ENCODE data around the gene TP63. TPM values are rescaled to one million over a fixed set of nuclear protein-coding genes. Genes with fewer than 3 reads are reported as not detected.
"Not testable (repeated sequence)": the region's sequence is repeated elsewhere in the genome, so short reads cannot be mapped to it uniquely, and the experiment has no call there.

Gene TP63
- total RNA-seq: 190 TPM

DNA sequence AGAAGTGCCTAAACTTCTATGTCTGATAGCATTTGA is at the start of gene TP63:
Gene TP63, plus strand, starts transcription at position 17 of the 36 bp plus-strand sequence. CDS start 127 bp downstream, outside the sequence.
- ATAC-seq: no peak

DNA sequence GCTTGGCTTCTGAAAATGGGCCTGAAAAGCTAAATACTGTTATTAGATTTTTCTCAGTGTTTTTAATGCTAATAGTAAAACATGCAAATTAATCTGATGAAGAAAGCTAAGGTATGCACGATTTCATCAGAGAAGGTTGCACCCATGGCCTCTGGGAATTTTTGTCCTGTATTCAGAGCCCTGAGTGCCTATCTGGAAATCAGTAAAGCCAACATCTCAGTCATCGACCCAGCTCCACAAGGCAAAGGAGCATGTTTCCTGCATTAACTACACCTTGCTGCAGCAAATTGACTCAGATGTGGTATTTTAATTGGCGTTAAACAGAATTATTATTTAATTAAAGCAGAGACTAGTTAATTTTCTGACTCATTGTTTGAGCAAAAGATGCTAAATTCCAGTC is 49.0 kb upstream of the TP63 start:
- ATAC-seq: no peak

DNA sequence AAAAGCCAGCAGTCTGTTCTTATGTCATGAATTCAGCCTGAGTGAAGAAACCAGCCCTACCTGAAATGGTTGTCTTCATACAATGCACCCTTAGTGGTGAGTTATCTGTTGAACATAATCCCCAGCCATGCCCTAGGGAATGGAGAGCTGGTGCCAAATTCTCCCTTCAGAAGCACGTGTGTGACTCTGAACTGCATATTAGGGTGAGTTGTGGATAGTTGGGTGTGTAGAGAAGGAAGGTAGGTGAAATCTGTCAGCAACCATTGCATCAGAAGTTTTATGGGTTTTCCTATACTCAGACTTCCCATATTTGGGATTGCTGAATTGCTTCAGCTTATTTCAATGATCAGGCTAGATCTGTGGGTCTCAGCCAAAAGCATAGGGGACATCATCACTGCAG is 46.5 kb upstream of the TP63 start:
- ATAC-seq: peak; percentile 98

DNA sequence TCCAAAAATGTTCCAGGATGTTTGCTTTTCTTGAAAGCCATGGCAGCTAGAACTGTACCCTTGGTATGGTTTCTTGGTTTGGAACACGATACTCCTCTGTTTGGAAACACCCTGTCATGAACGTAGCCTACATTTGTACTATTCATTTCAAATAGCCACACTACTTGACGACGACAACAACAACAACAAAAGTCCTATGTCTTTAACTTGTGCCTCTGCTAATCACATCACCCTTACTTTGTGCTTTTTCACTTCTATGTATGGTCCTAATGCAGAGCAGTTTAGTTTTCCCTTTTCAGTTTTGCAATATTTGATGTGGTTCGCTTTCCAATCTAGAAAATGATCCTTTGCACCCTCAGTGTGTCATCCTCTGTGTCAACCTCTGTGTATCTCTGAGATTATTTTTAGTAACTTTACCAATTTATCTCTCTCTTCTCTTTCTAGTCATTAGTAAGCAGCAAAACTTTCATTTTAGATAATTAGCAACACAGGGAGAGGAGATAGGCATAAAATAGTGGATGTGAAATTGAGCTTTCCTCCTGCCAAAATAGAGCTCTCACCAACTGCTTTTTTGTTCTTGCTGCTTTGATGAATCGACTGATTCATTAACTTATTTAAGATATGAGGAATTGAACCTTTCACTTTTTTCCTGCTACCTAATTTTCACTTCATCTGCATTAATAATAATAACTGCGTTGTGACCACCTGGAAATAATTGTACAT is 44.1 kb upstream of the TP63 start:
- ATAC-seq: no peak

DNA sequence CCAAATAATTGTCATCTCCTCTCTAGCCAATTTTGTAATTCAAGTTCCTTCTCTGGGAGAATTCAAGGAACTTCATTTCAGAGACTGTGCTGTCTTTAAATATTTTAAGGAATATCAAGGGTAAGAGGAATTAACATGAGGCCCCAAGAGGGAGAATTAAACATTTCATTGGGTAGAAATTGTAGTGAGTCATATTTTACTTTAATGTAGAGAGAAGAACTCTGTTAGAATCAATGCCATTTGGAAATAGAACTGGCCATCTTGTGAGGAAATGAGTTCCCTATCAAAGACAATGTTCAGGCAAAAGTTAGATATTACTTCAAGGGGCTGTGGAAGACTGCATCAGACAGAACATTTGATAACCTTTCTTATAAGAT is 43.5 kb upstream of the TP63 start:
- ATAC-seq: no peak

DNA sequence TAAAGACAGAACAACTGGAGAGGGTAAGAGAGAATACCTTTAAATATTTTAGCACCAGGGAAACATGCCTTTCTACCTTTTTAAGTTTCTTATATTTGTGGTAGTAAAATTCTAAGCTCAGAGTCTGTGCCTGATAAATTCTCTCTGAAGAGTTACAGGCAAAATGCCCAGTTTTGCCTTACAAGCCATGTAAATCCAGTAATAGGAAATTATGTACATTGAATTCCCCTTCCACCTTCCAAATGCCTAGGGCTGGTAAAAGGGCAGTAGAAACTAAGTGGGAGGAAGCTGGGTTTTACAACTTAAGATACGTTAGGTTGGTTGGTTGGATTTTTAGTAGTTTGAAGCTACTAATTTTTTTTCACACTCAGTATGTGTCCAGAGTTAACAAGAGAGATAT is 43.1 kb upstream of the TP63 start:
- no peak for ATAC-seq

DNA sequence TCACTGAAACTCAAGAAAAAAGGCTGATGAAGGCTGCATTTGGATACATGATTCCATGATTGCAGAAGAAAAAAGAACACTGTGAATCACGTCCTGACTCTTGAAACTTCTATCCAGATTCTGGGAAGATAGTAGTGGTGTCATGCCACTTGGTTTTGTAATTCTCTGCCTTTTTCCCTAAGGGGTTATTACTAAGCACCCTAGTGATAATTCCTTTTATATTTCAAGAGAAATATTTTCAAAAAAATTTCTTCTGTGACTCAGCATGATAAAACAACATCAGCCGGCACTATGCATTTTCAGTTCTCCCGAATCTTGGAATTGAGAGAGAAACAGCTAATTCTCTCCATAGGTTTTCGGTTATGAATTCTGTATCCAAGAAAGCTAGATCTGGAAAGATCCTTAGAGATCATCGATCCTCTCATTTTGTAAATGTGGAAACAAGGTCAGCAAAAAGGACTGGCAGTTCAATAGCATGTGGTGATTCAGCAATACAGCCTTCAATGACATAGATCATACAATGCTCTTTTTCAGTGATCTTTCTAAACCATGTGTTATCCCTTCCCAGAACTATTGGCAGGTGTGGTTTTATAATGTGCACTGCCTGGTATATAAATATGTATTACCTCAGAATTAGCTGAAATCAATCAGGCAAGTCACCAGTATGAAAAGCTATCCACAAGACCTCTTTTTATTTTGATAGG is 42.6 kb upstream of the TP63 start:
- ATAC-seq: peak; percentile 40

DNA sequence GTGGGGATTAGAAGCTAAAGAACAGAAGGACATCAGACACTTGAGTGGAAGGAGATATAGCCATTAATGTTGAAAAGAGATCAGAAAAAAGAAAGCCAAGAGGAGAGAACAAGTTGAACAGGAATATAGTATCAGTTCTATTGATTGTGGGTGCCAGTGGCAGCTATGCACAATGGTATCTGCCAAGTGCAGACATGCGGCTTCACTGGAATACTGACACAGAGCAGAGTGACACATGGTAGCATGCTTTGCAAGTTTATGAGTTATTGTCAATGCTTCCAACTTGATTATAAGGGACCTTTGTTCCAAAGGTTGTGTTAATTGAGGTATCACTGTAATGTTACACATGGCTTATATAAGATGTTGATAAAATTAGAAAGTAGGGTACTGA is 42.0 kb upstream of the TP63 start:
- peak; percentile 63 for ATAC-seq

DNA sequence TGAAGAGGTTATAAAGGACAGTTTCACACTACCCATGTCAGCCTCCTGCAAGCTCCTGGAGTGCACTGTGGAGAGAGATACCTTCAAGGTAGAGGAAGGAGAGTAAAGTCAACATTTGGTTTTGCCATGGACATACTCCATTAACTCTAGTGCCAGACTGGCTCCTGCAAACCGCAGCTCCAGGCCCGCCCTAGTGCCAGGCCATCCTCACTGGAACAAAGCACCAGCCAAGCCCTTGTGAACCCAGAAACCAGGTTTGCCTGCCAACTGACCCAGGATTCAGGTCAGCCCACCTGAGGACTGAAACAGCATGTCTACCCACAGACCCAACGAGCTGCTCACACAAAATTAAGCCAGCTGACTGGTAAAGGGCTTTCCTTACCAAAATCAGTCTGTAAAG is 41.0 kb upstream of the TP63 start:
- ATAC-seq: no peak

DNA sequence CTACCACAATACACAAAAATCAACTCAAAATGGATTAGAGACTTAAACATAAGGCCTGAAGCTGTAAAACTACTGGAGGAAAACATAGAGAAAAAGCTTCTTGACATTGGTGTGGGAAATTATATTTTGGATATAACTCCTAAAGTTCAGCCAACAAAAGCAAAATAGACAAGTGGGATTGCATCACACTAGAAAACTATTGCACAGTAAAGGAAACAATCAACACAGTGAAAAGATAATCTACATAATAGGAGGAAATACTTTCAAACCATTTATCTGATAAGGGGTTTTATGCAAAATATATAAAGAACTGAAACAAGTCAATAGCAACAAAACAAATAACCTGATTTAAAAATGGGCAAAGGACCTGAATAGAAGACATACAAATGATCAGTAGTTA is 37.6 kb upstream of the TP63 start:
- no peak for ATAC-seq

DNA sequence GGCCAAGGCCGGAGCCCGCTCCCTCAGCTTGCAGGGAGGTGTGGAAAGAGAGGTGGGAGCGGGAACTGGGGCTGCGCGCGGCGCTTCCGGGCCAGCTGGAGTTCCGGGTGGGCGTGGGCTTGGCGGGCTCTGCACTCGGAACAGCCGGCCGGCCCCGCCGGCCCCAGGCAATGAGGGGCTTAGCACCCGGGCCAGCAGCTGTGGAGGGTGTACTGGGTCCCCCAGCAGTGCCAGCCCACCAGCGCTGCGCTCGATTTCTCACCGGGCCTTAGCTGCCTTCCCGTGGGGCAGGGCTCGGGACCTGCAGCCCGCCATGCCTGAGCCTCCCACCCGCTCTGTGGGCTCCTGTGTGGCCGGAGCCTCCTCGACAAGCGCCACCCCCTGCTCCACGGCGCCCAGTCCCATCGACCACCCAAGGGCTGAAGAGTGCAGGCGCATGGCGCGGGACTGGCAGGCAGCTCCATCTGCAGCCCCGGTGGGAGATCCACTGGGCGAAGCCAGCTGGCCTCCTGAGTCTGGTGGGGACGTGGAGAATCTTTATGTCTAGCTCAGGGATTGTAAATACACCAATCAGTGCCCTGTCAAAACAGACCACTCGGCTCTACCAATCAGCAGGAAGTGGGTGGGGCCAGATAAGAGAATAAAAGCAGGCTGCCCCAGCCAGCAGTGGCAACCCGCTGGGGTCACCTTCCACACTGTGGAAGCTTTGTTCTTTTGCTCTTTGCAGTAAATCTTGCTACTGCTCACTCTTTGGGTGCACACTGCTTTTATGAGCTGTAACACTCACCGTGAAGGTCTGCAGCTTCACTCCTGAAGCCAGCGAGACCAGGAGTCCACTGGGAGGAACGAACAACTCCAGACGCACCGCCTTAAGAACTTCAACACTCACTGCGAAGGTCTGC is 34.9 kb upstream of the TP63 start:
- not testable (repeated sequence) for ATAC-seq

DNA sequence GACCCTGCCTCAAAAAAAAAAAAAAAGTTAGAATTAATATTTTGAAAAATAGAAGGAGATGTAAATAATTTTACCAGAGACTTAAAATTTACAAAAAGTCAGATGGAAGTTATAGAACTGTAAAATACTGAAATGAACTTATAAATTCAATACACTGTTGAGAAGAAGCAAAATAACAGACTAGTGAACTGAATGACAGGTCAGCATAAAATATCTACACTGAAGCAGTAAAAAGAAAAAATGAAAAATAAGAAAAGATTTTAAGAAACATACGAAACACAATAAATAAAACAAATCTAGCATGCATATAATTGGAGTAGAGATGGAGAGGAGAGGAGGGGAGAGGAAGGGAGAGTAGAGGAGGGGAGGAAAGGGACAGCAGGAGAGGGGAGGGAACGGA is 33.3 kb upstream of the TP63 start:
- no peak for ATAC-seq

DNA sequence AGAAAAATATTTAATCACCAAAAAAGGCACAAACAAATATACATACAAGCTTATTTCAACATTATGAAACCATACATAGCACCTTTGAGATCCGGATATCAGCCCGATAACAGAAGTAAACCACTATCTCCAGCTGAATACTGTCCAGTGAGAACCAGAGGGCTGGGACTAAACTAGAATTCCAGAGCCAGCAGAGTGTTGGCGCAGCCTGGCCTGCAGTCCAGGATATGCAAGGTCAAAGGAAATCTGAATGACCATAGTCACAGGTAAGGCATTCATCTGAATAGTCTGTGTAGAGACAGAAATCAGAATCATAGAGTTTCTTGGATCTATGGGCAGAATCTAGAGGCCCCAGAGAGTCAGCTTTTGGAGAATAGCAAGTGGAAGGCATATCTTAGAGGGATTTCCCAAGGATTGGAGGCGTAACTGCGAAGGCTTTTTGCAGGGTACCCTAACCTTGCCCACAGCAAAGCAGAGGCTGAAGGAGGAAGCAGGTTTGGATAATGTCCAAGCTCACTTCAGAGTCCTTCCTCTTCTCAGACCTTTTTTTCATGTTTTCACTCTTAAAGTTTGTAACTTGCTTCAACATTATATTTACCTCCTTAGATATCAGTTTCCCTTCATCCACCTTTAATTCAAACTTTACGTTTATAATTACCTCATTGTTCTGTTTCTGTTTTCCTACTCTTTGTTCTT is 32.5 kb upstream of the TP63 start:
- no peak for ATAC-seq

DNA sequence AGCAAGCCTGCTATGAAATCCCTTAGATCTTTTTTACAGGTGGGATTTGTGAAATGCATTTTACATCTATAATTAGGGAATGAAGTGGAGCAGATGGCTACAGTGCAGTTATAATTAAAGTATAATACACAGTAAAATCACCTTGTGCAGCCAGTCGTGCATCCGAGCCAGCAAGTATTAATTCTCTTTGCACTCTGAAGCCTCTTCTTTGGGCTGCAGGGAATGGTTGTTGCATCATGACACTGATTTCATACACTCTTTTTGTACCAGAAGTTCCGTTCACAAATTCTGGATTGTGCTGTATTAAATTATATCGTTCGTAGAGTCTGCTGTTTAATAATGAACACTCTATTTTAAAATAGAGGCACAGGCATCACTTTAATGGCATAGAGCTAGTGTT is 28.7 kb upstream of the TP63 start:
- no peak for ATAC-seq

DNA sequence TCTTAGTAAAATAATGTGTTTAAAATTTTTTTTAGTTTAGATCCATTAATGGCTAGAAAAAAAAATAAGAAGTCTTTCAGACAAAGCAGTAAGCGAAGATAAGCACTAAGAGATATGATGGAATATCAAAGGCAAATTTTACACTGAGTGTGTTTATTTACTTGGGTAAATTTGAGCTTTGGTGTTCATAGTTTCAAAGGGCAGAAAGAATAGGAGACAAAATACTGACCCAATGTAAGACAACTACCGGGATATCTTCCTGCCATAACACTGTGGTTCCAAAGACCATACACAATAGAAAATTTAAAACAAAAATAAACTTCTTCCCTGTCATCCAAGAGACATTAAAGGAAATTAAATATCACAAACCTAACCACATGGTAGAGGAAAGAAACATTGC is 25.5 kb upstream of the TP63 start:
- ATAC-seq: no peak

DNA sequence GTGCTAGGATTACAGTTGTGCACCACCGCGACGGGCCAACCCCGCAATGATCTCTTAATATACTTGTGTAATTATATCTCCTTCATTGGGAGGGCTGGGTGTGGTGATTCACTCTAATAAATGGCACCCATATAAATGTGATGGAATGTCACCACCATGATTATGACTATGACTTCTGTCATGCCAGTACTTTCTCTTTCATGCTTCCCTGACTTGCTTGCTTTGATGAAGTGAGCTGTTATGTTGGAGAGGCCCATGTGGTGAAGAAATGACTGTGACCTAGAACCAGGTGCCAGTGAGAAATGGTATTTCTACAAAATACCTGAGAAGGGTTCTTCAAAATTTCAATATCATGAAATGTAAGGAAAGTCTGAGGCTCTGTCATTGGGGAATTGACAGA is 24.4 kb upstream of the TP63 start:
- ATAC-seq: peak; percentile 36

DNA sequence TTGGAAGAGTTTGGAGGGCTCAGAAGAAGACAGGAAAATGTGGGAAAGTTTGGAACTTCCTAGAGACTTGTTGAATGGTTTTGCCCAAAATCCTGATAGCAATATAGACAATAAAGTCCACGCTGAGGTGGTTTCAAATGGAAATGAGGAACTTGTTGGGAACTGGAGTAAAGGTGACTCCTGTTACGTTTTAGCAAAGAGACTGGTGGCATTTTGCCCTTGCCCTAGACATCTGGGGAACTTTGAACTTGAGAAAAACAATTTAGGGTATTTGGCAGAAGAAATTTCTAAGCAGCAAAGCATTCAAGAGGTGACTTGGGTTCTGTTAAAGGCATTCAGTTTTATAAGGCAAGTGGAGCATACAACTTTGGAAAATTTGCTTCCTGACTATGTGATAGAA is 18.5 kb upstream of the TP63 start:
- ATAC-seq: not testable (repeated sequence)

DNA sequence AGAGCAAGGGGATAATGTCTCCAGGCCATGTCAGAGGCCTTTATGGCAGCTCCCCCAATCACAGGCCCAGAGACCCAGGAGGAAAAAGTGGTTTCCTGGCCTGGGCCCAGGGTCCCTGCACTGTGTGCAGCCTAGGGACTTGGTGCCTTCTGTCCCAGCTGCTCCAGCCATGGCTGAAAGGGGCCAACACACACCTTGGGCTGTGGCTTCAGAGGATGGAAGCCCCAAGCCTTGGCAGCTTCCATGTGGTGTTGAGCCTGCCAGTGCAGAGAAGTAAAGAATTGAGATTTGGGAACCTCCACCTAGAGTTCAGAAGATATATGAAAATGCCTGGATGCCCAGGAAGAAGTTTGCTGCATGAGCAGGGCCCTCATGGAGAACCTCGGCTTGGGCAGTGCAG is 18.1 kb upstream of the TP63 start:
- no peak for ATAC-seq

DNA sequence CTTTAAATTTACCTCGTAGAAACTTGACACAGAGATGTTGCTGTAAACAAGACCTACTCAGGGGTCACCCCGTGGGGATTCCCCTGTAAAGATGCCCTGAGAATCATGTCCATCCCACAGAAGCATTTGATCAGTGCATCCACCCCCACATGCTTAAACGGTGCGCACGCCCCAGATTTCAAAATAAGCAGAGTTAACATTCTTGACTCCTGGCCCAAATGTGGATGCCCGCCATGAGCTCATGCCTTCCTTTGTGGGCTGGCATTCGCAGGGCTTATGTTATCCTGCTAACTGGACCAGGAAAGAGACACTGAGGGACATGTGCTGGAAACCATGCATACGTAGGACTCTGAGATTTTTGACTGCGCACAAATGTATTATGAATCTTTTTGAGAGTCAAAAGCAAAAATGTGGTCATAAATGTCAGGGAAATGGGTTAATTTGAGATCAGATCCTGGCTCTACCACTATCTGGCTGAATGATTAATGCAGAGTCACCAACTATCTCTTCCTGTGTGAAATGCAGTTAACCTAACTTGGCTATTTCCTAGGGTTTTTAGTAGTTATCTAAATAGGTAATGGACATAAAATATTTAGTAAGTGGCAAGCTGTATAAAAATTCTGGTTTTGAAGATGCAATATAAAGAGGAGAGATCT is 9.1 kb upstream of the TP63 start:
- ATAC-seq: no peak

DNA sequence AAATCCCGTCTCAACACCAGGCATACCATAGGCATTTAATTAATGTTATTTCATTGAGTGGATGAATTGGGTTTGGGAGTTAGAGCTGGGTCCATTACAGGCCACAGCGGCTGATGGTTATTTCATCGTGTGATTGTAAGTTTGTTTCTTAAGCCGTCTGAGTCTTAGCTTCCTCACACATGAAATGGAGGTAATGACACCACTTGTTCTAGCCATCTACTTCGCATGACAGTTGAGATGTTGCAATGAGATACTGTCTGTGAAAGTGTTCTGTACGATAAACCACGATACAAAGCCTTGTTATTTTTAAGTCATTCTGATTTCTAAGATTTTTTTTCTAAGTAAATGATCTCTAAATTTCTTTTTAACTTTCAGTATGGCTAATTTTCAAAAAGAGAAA is 8.6 kb upstream of the TP63 start:
- no peak for ATAC-seq

DNA sequence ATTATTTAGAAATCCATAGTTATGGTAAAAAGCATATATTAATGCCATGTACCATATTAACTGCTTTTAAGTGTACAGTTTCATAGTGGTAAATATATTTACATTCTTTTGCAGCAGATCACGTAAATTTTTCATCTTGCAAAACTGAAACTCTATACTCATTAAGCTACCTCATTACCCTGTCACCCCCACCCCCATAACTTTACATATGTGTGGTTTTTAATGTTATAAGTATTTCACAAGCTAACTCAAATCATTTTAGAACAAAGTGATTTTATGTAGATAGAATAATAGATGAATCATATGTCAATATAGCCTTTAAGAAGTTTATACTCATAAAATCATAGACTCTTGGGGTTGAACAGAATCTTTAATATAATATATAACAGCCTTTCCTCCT is 7.1 kb upstream of the TP63 start:
- no peak for ATAC-seq

DNA sequence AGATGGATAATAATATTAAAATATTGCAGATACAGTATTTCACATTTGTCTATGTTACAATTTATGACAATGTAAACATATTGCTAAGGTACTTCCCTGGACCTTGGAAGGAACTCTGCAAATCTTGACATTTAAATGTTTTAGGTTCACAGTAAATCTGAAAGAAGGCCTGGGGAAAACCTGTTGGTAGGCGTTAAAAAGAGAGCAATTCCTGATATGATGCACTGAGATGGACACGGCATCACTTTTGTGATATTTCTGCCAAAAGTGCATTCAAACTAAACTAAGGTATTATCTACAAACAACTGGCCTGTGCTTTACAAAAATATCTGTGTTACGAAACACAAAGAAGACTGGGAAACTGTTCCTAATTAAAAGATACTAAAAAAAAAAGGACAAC is 6.1 kb upstream of the TP63 start:
- no peak for ATAC-seq

DNA sequence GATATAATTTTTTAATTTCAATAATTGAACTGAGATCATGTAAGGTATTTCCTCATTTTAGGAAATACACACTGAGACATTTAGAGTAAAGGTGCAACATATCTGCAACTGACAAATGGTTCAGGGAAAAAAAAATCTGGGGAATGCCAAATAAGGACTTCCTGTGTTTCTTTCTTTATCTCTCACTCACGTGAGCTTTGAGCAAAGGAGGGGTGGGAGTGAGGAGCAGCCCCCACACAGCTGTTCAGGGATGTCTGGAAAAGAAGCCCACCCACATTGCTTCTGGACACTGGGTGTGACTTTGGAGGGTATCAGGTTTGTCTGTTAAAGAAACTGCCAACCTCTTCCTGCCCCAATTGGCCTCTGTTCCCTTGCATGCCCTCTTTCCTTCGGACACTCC is 5.6 kb upstream of the TP63 start:
- ATAC-seq: no peak
